HepG2 (cell line): Measurements from ENCODE around the gene TEX14. TPM values are rescaled to one million over a fixed set of nuclear protein-coding genes. Genes with fewer than 3 reads are reported as not detected.
A peak's percentile ranks its signal among the peaks of the same experiment; 100 is the strongest.

Experiments used
- KLF12 ChIP-seq: sonication (generic); formaldehyde crosslinking; IDR thresholded peaks from 2 replicates; pipeline ENCODE4 v1.4.0; 2020; ENCODE audit warnings: missing genetic modification reagents, borderline replicate concordance
- MED1 ChIP-seq: sonication (generic); formaldehyde crosslinking; IDR thresholded peaks from 2 replicates; pipeline ENCODE4 v1.4.0; 2020; ENCODE audit warnings: missing genetic modification reagents
- ZNF12 ChIP-seq: sonication (generic); formaldehyde crosslinking; IDR thresholded peaks from 2 replicates; pipeline ENCODE4 v1.5.0; 2020; ENCODE audit warnings: missing genetic modification reagents
- ZNF264 ChIP-seq: sonication (generic); formaldehyde crosslinking; IDR thresholded peaks from 2 replicates; pipeline ENCODE4 v1.4.0; 2020; ENCODE audit warnings: missing genetic modification reagents
- ZNF709 ChIP-seq: sonication (generic); formaldehyde crosslinking; IDR thresholded peaks from 2 replicates; pipeline ENCODE4 v1.5.0; 2020; ENCODE audit warnings: mild to moderate bottlenecking, missing genetic modification reagents
- ZNF75D ChIP-seq: sonication (generic); formaldehyde crosslinking; IDR thresholded peaks from 2 replicates; pipeline ENCODE4 v1.8.1; 2023; ENCODE audit warnings: missing genetic modification reagents, mild to moderate bottlenecking, borderline replicate concordance
- polyA plus RNA-seq, 8 experiments: library from polyadenylated mRNA; depleted of rRNA in 3 of 8; stranded (reverse) in 7 of 8; unstranded in 1 of 8; fragments of >200 nt; fragmentation: Illumina TruSeq in 4 of 8; extraction: Trizol in 4 of 8; gene quantifications; 2 replicates each; pipeline versions ENCODE4 v1.2.1 to v1.2.3, GENCODE V29; 2011 to 2016; ENCODE audit warnings: low read depth in 4 of 8, missing spikeins in 1 of 8, mixed read lengths in 1 of 8; ENCODE audit not compliant: insufficient read depth in 1 of 8
- total RNA-seq, 5 experiments: library from RNA; depleted of rRNA; stranded (reverse); fragments of >200 nt; fragmentation: Illumina TruSeq; extraction: Trizol; gene quantifications; 2 replicates each; pipeline ENCODE4 v1.2.3, GENCODE V29; 2016; ENCODE audit warnings: low read depth in 1 of 5
- TF ChIP-seq, protein P1 (sequence below): sonication (generic); formaldehyde crosslinking; IDR thresholded peaks from 2 replicates; pipeline ENCODE4 v1.5.0; 2020; ENCODE audit warnings: mild to moderate bottlenecking, missing genetic modification reagents, borderline replicate concordance
- TF ChIP-seq, protein P2 (sequence below): IDR thresholded peaks from 2 replicates; pipeline ENCODE4 v1.6.1; 2016; ENCODE audit warnings: low read depth, control low read depth
- TF ChIP-seq, protein P3 (sequence below): sonication (generic); formaldehyde crosslinking; IDR thresholded peaks from 2 replicates; pipeline ENCODE4 v1.8.1; 2023; ENCODE audit warnings: mild to moderate bottlenecking, moderate library complexity, missing genetic modification reagents
- TF ChIP-seq, protein P4 (sequence below): sonication (generic); formaldehyde crosslinking; IDR thresholded peaks from 2 replicates; pipeline ENCODE4 v1.8.1; 2023; ENCODE audit warnings: mild to moderate bottlenecking, missing genetic modification reagents
- TF ChIP-seq, protein P5 (sequence below): sonication (generic); formaldehyde crosslinking; IDR thresholded peaks from 2 replicates; pipeline ENCODE4 v1.4.0; 2020; ENCODE audit warnings: mild to moderate bottlenecking, missing genetic modification reagents

Gene TEX14
- total and polyA plus RNA-seq, 2 of the 13 experiments (the other 11 are each of a cell fraction or from before 2014, with no cell fraction given) = 0.04 to 0.07 TPM

DNA sequence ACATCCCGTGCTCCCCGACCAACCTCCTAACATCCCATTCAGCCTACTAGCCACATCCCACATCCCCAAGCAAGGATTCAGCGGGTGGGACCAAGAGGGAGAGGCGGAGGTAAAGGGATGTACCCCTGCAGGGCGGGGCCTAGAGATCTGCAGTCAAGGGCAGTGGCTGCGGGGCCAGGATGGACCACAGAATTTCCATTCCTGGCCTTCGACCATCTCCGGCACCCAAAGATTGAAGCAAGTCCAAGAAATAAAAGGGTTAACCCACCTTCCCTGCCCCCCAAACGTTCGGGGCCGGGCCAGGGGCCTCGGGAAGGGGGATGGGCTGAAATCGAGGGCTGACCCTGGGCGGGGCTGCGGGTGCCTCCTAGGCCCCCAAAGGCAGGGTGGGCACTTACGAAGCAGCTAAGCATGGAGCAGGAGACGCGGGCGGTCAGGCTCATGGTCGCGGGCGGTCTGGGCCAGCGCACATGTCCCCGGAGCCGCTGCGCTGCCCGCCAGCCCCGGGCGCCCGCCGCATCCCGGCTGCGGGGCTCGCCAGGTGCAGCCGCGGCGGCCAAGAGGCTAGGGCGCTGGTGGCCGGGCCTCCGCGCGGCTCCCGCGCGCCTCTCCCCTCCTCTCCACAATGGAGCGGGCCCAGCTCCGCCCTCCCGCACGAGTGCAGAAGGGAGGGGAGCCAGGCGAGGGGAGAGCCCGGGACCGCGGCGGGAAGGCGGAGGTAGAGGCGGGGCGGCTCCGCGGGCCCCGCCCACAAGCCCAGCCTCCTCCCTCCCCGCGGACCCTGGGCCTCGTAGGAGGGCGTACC, 177.7 kb downstream of the TEX14 start, which contains the start of gene MTMR4 (continued):
- TF ChIP-seq, protein P1, sequence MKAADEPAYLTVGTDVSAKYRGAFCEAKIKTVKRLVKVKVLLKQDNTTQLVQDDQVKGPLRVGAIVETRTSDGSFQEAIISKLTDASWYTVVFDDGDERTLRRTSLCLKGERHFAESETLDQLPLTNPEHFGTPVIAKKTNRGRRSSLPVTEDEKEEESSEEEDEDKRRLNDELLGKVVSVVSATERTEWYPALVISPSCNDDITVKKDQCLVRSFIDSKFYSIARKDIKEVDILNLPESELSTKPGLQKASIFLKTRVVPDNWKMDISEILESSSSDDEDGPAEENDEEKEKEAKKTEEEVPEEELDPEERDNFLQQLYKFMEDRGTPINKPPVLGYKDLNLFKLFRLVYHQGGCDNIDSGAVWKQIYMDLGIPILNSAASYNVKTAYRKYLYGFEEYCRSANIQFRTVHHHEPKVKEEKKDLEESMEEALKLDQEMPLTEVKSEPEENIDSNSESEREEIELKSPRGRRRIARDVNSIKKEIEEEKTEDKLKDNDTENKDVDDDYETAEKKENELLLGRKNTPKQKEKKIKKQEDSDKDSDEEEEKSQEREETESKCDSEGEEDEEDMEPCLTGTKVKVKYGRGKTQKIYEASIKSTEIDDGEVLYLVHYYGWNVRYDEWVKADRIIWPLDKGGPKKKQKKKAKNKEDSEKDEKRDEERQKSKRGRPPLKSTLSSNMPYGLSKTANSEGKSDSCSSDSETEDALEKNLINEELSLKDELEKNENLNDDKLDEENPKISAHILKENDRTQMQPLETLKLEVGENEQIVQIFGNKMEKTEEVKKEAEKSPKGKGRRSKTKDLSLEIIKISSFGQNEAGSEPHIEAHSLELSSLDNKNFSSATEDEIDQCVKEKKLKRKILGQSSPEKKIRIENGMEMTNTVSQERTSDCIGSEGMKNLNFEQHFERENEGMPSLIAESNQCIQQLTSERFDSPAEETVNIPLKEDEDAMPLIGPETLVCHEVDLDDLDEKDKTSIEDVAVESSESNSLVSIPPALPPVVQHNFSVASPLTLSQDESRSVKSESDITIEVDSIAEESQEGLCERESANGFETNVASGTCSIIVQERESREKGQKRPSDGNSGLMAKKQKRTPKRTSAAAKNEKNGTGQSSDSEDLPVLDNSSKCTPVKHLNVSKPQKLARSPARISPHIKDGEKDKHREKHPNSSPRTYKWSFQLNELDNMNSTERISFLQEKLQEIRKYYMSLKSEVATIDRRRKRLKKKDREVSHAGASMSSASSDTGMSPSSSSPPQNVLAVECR (CRISPR knock-in tag) = peak; percentile 68
- TF ChIP-seq ZNF75D (CRISPR knock-in tag) = no peak
- no peak for TF ChIP-seq KLF12 (CRISPR knock-in tag)
- no peak for TF ChIP-seq ZNF709 (CRISPR knock-in tag)
- TF ChIP-seq, protein P2, sequence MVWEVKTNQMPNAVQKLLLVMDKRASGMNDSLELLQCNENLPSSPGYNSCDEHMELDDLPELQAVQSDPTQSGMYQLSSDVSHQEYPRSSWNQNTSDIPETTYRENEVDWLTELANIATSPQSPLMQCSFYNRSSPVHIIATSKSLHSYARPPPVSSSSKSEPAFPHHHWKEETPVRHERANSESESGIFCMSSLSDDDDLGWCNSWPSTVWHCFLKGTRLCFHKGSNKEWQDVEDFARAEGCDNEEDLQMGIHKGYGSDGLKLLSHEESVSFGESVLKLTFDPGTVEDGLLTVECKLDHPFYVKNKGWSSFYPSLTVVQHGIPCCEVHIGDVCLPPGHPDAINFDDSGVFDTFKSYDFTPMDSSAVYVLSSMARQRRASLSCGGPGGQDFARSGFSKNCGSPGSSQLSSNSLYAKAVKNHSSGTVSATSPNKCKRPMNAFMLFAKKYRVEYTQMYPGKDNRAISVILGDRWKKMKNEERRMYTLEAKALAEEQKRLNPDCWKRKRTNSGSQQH (CRISPR knock-in tag) = no peak; the same call in 1 of the 2 replicates
- TF ChIP-seq, protein P3, sequence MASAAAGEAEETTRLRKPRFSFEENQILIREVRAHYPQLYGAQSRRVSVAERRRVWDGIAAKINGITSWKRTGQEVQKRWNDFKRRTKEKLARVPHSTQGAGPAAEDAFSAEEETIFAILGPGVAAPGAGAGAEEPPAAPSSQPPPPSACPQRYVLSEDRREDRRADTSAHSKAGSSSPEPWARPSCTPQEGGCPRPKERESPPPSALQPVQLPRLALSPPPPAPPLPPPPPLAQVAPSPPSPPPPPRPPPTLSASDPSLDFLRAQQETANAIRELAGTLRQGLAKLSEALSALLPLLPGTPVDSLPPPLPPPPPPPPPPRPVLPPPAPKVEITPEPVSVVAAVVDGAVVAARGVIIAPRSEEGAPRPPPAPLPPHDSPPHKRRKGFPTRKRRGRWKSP (CRISPR knock-in tag) = no peak
- TF ChIP-seq MED1 = 0 out of 2 replicates have a peak, but pooled peaks have one; percentile 26
- TF ChIP-seq ZNF12 (CRISPR knock-in tag) = no peak
- TF ChIP-seq, protein P4, sequence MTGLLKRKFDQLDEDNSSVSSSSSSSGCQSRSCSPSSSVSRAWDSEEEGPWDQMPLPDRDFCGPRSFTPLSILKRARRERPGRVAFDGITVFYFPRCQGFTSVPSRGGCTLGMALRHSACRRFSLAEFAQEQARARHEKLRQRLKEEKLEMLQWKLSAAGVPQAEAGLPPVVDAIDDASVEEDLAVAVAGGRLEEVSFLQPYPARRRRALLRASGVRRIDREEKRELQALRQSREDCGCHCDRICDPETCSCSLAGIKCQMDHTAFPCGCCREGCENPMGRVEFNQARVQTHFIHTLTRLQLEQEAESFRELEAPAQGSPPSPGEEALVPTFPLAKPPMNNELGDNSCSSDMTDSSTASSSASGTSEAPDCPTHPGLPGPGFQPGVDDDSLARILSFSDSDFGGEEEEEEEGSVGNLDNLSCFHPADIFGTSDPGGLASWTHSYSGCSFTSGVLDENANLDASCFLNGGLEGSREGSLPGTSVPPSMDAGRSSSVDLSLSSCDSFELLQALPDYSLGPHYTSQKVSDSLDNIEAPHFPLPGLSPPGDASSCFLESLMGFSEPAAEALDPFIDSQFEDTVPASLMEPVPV (CRISPR knock-in tag) = no peak; the same call in 1 of the 2 replicates
- TF ChIP-seq, protein P5, sequence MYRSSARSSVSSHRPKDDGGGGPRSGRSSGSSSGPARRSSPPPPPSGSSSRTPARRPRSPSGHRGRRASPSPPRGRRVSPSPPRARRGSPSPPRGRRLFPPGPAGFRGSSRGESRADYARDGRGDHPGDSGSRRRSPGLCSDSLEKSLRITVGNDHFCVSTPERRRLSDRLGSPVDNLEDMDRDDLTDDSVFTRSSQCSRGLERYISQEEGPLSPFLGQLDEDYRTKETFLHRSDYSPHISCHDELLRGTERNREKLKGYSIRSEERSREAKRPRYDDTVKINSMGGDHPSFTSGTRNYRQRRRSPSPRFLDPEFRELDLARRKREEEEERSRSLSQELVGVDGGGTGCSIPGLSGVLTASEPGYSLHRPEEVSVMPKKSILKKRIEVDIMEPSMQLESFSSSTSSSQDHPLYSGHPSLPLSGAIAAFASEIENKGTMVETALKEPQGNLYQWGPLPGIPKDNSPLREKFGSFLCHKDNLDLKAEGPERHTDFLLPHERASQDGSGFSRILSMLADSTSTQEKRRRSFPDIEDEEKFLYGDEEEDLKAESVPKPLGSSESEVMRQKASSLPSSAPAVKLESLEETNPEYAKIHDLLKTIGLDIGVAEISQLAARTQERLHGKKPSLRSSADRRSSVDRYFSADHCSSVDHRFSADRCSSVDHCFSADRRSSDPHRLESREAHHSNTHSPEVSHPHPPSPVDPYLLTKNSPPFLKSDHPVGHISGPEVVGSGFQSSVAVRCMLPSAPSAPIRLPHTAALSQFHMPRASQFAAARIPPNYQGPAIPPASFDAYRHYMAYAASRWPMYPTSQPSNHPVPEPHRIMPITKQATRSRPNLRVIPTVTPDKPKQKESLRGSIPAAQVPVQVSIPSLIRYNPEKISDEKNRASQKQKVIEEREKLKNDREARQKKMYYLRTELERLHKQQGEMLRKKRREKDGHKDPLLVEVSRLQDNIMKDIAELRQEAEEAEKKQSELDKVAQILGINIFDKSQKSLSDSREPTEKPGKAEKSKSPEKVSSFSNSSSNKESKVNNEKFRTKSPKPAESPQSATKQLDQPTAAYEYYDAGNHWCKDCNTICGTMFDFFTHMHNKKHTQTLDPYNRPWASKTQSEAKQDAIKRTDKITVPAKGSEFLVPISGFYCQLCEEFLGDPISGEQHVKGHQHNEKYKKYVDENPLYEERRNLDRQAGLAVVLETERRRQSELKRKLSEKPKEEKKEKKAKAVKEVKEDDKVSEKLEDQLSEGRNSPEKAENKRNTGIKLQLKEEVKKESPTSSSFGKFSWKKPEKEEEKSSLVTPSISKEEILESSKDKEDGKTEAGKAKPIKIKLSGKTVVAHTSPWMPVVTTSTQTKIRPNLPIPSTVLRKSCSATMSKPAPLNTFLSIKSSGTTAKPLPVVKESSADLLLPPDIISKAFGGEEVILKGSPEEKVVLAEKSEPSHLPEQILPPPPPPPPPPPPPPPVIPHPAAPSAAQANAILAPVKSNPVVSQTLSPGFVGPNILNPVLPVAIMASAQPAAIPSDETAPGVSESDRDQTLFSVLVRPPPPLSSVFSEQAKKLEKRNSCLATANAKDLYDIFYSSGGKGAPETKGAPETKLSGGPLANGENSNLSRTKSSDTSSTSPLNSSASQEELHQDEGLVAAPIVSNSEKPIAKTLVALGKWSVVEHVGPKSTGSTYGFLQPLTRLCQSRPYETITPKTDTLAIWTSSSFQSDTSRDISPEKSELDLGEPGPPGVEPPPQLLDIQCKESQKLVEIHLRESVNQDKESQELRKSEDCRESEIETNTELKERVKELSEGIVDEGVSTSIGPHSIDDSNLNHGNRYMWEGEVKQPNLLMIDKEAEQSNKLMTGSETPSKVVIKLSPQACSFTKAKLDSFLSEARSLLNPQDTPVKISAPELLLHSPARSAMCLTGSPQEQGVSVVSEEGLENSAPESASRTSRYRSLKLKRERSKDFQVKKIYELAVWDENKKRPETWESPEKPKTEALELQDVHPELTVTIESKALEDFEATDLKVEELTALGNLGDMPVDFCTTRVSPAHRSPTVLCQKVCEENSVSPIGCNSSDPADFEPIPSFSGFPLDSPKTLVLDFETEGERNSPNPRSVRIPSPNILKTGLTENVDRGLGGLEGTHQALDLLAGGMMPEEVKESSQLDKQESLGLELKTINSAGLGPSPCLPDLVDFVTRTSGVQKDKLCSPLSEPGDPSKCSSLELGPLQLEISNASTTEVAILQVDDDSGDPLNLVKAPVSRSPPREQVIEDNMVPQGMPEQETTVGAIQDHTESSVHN (CRISPR knock-in tag) = no peak
- no peak for TF ChIP-seq ZNF264 (CRISPR knock-in tag)
